Fibroblast of skin of right quadriceps (primary cell): ENCODE measurements around the gene BSG.
"Not testable (repeated sequence)": the region's sequence is repeated elsewhere in the genome, so short reads cannot be mapped to it uniquely, and the experiment has no call there.

Experiments used
- DNase-seq: peaks from one replicate; pipeline ENCODE4 v3.0.0-alpha.2; 2013

Gene BSG

DNA sequence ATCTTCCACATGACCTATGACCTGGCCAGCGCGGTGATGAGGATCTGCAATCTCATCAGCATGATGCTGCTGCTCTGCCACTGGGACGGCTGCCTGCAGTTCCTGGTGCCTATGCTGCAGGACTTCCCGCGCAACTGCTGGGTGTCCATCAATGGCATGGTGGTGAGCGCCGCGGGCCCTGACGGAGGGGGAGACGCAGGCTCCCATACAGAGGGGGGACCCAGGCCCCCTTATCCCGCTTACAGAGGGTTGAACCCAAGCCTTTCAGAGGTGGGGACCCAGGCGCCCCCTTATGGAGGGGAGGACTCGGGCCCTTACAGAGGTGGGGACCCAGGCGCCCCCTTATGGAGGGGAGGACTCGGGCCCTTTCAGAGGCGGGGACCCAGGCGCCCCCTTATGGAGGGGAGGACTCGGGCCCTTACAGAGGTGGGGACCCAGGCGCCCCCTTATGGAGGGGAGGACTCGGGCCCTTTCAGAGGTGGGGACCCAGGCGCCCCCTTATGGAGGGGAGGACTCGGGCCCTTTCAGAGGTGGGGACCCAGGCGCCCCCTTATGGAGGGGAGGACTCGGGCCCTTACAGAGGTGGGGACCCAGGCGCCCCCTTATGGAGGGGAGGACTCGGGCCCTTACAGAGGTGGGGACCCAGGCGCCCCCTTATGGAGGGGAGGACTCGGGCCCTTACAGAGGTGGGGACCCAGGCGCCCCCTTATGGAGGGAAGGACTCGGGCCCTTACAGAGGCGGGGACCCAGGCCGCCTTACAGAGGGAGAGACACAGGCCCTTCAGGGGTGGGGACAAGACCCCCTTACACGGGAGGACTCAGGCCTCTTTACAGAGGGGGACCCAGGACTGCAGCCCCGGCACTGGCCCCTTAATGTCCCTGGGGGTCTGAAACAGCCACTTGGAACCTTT is 32.9 kb downstream of the BSG start:
- DNase-seq: not testable (repeated sequence)

DNA sequence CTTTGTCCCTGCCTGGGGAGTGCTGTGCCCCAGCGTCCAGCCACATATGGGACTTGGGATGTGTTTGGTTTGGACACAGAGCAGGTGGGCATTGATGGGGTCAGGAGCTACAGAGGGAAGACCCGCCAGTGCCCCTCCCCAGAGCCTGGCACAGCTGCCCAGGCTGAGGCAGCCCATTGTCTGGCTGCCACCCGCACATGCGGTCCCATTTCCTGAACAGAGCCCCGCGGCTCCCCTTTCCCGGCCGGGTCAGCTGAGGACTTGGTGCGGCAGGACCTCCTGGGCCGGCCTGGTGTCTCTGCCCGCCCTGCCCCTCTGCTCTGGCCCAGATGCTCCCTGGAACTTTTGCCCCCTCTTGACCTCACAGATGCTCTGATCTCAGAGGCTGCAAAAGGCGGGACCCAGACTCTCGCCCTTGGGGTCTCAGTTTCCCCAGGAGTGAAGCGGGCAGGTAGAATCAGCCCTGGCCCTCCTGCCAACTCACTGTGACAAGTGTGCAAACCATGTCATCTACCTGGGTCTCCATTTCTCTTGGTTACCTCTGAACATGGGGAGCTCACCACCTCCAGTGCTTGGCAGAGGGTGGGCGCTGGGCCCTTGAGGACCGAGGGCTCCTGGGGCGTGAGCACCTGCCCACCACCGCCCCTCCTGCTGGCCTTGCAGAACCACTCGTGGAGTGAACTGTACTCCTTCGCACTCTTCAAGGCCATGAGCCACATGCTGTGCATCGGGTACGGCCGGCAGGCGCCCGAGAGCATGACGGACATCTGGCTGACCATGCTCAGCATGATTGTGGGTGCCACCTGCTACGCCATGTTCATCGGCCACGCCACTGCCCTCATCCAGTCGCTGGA is 35.1 kb downstream of the BSG start:
- DNase-seq: no peak

DNA sequence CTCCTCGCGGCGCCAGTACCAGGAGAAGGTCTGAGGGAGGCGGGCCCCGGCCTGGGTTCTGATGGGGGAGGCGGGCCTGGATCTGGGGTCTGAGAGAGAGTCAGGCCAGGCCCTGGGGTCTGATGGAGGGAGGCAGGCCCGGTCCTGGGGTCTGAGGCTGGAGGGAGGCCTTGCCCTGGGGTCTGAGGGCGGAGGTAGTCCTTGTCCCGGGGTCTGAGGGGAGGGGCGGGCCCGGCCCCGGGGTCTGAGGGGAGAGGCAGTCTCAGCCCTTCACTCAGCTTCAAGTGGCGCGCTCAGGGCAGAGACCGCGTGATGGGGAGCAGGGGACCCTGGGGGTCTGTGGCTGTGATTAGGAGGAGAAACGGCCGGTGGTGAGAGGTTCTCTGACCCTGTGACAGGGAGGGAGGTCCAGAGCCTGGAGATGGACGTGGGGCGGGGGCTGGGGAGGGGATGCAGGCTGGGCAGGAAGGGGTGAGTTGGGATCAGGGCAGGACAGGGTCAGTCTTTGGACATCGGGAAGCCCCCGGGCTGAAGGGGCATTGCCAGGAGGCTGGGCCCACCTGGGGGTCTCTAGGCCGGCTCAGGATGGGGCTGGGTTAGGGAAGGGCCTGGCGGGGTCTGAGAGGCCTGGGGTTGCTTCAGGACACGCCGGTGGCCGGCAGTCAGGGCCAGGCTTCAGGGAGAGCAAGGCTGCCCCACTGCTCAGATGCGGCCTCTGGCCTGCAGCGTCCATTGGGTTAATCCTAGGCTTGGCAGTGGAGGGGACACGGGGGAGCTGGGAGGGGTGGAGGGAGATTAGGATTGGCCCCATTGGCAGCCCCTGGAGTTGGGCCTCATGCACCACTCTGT is 36.0 kb downstream of the BSG start:
- no peak for DNase-seq

DNA sequence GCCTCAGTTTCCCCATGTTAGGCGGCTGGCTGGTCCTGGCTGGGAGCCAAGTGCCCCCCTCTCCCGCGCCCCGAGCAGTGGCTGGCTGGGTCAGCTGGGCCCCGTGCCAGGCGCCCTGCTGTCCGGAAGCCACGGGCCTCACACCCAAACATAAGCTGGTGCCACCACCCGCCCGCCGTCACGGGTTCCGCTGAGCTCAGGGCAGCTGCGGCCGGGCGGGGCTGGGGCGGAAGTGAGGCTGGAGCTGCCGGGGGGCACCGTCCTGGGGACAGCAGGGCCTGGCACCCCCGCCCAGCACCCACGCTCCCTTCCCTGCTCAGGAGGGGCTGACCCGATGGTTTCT is 36.6 kb downstream of the BSG start:
- DNase-seq: no peak

DNA sequence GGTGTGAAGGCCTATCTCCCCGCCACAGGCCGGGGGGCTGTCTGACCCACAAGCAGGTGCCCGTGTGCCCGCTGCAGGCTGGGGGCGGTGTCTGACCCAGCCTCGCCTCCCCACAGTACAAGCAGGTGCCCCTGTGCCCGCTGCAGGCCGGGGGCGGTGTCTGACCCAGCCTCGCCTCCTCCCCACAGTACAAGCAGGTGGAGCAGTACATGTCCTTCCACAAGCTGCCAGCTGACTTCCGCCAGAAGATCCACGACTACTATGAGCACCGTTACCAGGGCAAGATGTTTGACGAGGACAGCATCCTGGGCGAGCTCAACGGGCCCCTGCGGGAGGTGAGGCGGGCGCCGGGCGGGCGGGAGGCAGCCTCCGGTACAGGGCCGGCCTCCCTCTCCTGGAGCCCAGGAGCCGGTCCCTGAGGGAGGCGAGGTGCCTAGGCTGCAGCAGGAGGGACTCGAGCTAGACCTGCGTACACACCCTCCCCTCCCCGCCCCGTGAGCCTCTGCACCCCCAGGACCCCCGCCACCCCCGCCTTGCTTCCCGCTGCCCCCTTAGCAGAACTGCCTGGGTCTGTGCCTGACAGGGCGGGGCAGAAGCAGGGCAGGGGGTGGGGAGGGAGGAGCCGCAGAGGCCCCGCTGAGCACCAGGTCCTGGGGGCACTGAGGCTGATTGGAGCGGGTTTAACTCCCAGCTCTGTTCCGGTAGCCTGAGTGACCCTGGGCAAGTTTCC is 37.8 kb downstream of the BSG start:
- DNase-seq: no peak

DNA sequence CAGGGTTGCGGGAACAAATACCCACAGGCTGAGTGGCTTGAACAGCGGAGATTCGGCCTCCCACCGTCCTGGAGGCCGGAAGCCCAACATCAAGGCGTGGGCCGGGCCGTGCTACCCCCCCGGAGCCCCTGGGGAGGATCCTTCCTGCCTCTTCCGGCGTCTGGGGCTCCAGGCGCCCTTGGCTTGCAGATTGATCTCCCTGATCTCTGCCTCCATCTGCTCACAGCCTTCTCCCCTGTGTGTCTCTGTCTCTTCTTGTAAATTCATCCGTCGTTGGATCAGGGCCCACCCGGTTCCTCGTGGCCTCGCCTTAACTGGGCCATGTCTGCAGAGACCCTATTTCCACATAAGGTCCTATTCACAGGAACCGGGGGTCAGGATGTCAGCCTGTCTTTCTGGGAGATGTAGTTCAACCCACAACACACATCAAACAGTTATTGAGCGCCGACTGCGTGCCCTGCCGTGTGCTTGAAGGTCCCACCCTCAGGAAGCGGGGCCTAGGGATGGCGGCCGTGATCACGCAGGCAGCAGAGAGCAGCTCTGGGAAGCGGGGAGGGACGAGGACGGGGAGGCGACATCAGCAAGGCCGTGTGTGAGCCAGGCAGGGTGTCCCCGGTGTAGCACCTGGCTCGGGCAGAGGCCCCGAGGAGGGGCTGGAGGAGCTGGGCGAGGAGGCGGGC is 38.5 kb downstream of the BSG start:
- peak; percentile 87 for DNase-seq

DNA sequence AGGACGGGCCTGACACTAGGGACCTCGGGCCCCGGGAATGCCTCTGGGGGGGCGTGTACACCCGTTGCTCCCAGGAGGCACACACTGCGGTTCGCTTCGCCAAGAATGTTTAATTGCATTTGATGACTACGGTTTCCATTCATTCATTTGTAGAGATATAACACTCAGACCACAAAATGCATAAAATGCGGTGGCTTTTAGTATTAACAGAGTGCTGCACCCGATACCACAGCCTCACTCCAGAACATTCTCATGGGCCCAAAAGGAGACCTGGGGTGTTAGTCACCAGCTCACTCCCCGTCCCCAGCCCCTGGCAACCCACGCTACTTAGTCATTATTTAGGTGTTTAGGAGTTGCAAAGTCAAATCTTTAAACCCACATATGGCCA is 39.1 kb downstream of the BSG start:
- DNase-seq: peak; percentile 99

DNA sequence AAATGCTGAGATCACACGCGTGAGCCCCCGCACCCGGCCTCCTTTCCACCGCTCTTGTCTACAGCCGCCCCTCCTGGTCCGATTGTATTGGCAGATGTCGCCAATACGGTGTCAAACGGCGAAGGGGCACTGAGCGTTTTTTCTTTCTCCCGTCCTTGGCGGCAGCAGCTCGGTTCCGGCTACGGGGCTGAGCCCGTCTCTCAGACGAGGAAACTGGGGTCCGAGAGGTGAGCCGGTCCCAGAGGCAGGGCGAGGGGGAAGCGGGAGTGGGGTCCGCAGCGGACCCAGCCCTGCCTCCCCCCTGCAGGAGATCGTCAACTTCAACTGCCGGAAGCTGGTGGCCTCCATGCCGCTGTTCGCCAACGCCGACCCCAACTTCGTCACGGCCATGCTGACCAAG is 40.5 kb downstream of the BSG start:
- no peak for DNase-seq

DNA sequence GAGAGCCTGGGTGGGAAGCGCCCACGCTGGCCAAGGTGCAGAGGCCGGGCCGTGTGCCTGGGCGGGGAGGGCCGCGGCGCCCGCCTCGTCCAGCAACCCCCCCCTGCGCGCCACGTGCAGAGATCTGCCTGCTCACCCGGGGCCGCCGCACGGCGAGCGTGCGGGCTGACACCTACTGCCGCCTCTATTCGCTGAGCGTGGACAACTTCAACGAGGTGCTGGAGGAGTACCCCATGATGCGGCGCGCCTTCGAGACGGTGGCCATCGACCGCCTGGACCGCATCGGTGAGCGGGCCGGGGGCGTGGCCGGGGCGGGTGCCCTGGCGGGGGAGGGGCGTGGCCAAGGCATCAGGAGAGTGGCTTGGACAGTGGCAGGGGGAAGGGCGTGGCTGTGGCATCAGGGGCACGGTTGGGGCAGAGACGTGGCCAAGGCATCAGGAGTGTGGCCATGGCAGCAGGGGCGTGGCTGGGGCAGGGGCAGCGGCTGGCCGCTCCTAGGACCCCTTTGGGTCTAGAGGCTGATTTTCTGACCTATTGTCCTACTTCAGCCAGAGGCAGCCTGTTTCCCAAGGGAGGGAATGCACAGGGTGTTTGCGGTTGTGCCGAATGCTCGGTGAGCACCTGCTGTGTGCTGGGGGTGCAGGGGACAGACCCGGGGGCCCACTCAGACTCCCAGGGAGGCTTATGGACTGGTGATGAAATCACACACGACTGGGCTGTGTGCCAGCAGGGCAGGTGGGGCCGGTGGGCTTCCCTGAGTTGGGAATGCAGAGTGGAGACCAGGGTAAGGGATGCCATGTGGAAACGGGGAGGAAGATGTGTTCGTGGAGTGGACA is 41.6 kb downstream of the BSG start:
- no peak for DNase-seq

DNA sequence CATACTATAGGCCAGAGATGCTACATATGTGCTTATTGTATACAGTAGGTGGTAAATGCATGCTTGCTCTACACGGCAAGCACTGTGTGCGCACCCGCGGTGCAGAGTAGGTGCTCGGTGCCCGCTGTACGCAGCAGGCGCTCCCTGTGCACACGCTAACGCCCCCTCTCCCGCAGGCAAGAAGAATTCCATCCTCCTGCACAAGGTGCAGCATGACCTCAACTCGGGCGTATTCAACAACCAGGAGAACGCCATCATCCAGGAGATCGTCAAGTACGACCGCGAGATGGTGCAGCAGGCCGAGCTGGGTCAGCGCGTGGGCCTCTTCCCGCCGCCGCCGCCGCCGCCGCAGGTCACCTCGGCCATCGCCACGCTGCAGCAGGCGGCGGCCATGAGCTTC is 43.2 kb downstream of the BSG start:
- no peak for DNase-seq

DNA sequence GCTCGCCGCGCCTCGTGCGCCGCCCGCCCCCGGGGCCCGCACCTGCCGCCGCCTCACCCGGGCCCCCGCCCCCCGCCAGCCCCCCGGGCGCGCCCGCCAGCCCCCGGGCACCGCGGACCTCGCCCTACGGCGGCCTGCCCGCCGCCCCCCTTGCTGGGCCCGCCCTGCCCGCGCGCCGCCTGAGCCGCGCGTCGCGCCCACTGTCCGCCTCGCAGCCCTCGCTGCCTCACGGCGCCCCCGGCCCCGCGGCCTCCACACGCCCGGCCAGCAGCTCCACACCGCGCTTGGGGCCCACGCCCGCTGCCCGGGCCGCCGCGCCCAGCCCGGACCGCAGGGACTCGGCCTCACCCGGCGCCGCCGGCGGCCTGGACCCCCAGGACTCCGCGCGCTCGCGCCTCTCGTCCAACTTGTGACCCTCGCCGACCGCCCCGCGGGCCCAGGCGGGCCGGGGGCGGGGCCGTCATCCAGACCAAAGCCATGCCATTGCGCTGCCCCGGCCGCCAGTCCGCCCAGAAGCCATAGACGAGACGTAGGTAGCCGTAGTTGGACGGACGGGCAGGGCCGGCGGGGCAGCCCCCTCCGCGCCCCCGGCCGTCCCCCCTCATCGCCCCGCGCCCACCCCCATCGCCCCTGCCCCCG is 43.8 kb downstream of the BSG start:
- no peak for DNase-seq

DNA sequence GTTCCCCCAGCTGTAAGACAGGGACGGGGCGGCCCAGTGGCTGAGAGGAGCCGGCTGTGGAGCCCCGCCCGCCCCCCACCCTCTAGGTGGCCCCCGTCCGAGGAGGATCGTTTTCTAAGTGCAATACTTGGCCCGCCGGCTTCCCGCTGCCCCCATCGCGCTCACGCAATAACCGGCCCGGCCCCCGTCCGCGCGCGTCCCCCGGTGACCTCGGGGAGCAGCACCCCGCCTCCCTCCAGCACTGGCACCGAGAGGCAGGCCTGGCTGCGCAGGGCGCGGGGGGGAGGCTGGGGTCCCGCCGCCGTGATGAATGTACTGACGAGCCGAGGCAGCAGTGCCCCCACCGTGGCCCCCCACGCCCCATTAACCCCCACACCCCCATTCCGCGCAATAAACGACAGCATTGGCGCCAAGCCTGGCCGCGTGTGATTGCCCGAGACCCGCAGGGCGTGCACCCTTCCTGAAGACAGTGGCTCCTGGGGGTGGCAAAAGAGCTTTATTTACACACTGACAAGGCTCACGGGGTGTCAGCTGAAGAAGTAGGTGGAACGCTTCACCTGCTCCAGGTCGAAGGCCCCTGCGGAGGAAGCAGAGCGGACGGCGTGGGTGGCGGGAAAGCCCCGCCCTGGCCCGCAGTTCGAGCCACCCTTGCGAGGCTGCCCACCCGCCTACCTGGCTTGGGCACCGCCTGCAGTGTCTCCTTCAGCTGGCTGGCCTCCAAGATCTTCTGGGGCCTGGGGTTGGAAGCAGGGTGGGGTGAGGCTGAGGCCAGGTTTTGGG is 44.5 kb downstream of the BSG start:
- DNase-seq: no peak

DNA sequence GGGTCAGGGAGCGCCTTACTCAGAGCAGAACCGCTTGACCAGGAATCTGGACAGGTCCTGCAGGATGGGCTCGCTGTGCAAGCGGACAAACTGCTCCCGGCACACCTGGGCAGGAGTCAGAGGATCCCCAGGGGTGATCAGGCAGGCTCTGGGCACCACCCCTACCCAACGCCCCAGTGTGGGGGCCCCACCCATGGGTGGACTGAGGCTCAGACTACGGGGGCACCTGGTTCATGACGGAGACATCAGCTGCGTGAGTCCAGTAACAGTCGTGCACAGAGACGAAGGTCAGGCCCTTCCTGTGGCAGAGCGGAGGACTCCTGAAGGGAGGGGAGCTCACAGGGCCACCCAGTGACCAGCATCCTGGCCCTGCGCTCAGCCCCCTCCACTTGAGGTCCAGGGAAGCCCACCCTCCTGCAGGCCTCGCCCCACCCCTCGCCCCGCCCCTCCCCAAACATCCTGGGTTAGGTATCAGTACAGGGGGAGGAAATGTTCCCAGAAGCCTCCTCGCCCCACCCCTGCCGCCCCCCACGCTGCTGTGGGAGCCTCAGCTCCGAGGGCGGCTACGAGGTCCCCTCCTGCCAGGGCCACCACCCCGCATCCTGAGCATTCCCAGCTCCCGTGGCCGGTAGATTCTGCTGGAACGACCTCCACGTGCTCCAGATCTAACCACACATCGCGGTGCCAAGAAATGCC is 45.3 kb downstream of the BSG start:
- DNase-seq: no peak

DNA sequence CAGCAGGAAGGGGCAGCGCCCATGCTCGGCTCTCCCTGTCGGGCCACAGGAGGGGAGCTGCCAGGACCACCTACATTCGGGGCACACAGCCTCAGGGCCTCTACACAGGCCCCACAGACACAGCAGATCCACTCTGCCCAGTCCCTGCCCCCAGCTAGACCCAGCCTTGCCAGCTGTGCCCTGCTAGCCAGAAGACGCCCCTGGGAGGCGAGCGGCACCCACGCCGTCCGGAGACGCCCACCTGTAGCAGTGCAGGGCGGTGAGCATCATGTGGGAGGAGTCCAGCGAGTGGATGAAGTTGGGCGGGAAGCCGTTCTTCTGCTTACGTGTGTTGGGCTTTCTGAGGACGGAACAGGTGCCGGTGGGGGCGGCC is 45.8 kb downstream of the BSG start:
- no peak for DNase-seq

DNA sequence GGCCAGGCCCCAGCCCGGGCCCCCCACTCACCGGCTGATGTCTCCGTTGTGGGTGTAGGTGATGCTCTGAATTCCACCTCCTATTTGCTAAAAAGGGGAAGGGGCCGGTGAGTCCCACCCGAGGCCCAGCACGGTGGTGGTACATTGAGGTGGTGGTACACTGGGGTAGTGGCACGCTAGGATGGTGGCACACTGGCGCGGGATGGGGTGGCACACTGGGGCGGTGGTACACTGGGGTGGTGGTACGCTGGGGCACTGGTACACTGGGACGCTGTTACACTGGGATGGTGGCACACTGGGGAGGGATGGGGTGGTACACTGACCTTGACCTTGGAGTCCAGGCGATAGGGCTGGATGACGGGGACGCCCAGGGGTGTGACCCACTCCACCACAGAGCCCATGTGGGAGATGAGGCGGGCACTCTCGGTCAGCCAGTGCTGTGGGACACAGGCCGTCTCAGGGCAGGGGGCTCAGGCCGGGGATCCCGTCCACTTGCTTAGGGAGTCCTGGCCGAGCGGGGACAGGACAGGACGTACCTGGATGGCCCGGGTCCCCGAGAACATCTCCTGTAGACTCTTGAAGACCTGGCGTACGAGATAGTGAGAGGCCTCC is 46.4 kb downstream of the BSG start:
- no peak for DNase-seq

DNA sequence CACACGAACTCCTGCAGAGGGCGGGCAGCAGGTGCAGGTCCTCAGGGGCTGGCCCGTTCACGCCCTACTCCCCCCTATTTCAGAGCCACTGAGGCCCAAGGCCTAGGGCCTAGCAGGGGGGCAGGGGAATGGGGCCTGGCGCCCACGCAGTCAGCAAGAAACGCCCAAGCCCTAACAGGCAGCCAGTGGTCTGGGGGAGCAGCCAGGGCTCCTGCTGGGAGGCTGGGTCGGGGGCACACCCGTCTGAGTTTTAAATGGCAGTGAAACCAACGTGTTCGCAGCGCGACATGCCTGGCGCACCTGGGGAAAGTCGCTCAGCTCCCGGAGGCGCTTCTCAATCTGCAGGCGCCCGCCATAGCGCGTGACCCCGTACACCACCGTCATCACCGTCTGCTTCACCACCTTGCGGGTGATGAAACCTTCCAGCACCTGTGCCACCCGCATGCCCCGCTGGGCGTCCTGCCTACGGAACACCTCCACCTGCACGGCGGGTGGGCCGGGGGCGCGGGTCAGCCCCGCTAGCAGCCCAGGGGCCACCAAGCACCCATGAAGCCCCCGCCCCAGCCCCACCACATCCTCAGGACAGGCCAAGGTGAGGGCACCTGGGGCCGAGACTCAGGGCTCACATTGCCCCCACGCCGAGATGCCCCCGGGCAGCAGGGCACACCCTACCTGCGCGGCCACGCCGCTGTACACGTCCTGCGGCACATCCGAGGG is 47.0 kb downstream of the BSG start:
- no peak for DNase-seq

DNA sequence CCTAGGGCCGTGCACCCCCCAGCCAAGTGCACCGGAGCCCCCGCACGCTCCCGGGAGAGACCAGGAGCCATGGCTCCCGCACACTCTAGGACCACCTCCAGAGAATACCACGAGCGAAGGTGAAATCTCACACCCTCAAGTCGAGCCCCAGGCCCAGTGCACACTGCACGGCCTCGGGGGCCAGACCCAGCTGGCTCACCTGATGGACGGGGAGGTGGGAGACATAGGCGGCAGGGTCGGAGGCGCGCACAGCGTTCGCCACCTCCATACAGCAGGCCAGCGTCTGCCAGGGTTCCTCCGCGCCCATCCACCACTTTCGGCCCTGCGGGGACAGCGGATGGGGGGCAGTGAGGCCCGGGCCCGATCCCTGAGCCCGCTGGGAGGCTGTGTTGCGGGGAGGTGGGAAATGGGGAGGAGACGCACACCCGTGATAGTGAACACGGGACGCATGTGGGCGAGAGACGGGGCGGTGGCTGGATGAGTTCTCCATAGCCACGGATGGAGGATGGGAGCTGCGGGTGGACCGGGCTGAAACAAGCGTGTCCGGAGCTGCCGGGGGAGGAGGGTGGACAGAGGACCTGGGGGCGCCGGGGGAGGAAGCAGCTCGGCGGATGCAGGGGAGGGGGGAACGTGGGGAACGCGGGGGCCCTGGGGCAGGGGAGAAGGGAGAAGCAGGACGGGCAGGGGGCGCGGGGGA is 47.9 kb downstream of the BSG start:
- no peak for DNase-seq
